SKM-1 treated with dmso at 0.1 percent for 144 hours (cell line): Measurements from ENCODE around the gene NEK10.
"Not testable (repeated sequence)": the region's sequence is repeated elsewhere in the genome, so short reads cannot be mapped to it uniquely, and the experiment has no call there.

Experiments
- DNase-seq: peaks from one replicate; lab custom pipeline; 2025; ENCODE audit not compliant: unreplicated experiment; lab: John Stamatoyannopoulos, UW

The NEK10 gene

GRCh38 chr3:27352047-27352446 lies 17.1 kb downstream of the NEK10 start:
- DNase-seq = no peak

GRCh38 chr3:27349832-27350231 lies 19.4 kb downstream of the NEK10 start:
- DNase-seq = no peak

DNA sequence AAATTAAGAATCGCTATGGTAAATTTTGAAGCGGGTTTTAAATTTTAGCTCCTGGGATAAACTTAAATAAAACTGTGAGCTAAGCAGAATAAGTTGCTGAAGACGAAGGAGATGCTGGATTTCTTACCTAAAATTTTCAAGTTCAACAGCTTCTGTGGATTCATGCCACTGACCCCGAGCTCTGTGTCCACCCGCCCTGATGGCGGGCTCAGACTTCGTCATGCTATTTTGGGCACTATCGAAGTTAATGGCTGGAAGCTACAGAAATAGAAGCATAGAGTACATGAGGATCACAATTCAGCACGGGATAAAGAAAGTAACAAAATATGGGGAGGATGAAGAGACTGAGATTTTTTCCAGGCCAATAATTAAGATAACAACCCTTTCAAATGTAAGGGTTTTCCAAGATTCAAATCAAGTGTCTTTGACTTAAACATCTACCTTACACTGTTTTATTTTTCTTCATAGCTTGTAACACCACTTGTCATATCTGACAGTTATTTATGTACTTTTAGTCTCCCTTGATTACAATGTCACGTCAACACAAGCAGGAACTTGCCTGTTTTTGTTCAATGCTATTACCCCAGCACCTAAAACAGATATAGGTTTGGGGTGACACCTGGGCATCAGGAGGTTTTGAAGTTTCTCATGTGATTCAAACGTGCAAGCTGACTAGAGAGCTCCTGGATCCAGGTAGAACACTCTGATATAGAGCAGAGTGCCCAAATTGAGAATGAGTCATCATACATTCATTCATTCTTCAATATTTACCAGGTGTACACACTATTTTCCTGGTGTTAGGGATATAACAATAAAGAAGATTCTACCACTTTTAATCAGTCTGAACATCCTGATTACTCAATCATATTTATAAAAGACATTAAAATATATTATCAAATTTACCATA lies 23.0 kb downstream of the NEK10 start:
- no peak for DNase-seq

- peak; percentile 34 for DNase-seq
These were observed 23.7 kb downstream of the NEK10 start for GRCh38 chr3:27345493-27345892.

- no peak for DNase-seq
These were observed 24.1 kb downstream of the NEK10 start for GRCh38 chr3:27345045-27345444.

DNA sequence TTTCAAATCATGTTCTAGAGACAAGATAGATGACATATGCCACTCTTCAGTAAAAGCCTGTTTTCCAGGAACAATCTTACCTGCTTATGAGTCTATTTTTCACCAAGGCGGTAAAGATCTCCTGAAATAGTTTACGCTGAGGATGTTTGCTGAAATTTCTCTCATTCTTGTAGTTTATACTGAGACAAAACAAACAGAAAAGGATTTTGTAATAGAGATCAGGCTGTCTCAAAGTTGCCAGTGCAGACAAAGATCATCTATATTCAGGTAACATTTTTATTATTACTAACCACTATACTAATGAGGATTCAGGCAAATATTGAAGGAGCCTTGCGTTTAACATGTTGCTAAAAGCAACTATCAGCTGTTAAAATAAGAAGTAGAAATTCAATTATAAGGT lies 25.0 kb downstream of the NEK10 start:
- DNase-seq = no peak

DNA sequence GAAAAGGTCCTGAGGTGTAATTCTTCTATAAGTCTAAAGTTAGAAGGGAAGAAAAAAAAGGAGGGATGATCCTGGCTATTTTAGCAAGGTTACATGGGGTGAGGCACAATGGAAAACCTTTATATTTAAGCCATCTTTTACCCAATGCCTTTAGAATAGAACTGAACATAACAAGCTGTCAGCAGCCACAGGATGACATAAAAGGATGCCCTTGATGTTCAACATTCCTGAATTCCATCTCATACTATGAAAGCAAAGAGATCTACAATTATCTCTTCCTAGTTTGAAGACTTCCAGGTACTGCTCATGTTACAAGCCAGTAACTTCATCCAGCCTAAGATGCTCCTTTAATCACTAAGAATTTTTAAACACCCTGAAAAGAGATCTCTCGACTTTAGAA lies 26.9 kb downstream of the NEK10 start:
- DNase-seq = no peak

DNA sequence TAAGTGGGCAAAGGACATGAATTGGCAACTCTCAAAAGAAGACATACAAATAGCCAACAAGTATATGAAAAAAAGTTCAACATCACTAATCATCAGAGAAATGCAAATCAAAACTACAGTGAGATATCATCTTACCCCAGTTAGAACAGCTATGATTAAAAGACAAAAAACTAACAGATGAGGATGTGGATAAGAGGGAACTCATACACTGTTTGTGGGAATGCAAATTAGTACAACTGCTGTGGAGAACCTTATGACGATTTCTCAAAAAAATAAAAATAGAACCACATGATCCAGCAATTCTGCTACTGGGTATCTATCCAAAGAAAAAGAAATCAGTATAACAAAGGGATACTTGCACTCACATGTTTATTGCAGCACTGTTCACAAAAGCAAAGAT lies 28.6 kb downstream of the NEK10 start:
- no peak for DNase-seq

DNA sequence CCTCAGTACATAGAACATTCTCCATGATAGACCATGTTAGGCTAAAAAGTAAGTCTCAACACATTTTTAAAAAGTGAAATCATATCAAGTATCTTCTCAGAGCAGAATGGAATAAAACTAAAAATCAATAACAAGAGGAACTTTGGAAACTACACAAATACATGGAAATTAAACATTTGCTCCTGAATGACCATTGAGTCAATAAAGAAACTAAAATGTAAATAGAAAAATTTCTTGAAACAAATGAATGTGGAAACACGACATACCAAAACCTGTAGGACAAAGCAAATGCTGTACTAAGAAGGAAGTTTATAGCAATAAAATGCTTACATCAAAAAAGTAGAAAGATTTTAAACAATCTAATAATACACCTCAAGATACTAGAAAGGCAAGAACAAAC lies 33.6 kb downstream of the NEK10 start:
- no peak for DNase-seq

DNA sequence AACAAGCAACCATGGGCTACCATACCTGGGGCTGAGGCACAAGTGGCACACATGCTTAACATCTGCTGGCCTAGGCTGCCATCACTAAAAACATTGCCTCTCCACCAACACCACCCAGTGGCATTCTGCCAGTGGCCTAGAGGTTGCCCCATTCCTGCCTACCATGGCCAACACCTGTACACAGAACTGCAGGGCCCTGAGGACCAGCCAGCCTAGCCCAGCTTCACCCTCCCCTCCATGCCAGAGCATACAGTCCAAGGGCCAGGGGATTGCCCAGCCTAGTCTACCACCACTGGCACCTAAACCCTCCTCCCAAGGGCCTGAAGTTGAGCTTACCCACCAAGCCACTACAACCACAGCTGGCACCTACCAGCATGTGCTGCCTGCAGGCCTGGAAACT lies 35.3 kb downstream of the NEK10 start:
- DNase-seq = no peak

DNA sequence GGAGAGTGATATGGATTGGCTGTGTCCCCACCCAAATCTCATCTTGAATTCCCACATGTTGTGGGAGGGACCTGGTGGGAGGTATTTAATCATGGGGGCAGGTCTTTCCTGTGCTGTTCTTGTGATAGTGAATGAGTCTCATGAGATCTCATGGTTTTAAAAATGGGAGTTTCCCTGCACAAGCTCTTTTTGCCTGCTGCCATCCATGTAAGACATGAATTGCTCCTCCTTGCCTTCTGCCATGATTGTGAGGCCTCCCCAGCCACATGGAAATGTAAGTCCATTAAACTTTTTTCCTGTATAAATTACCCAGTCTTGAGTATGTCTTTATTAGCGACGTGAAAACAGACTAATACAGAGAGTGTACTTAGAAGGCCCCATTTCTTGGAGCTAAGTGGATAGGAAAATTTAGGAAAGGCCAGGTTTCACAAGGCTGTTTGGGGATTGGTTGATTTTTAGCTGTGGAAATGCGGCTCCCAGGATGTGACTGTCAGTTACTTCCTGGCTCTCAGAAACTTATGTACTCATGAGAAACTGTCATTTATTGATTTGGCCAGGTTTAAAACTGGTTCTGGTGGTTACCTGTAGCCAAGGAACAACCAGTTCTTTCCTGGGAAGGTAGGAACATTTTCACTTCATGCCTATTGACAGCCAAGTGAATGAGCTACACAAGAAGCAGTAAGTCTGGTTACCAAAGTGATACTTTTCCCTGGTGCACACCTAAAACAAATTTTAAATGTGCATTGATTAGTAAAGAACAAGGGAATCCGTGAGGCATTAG lies 40.0 kb downstream of the NEK10 start:
- DNase-seq = not testable (repeated sequence)

DNA sequence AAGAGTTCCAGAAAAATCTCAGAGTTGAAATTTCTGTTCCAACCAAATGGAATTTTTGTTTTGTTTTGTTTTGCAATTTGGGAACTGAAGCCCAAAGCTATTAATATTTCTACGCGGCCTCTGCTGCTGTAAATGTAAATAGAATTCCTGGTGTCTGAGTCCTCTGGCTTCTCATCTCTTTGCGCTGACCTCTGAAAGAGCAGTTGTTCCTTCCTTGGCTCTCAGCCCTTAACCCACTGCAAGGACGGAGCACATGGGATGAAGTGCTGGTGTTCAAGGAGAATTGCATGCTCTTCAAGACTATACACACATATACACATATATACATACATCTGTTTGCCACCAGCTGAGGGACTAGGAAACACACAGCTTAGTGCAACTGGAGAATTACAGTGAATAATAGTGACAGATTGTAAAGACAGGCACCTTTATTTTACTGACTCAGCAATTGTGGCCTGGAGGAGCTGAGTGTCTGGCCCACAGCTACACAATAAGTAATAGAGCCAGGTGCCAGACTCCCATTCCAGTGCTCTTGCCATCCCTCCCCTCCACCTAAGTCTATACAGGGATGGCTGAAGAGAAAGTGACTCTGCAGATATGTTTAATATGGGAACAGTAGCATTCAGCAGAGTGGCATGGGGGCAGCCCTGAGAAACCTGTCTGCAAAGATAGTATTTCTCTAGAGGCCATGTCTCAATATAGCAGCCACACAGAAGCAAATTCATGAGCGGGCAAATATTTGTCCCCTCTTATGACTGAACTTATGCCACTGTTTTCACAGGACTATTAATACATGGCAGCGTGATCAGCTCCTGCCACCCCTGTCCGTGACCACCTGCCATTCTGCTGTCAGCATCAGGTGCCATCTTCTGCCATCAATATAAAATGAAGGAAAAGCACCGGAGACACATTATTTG lies 42.3 kb downstream of the NEK10 start:
- no peak for DNase-seq

- no peak for DNase-seq
These were observed 43.0 kb downstream of the NEK10 start for GRCh38 chr3:27326202-27326601.

- DNase-seq = no peak
These were observed 43.8 kb downstream of the NEK10 start for GRCh38 chr3:27325419-27325818.

GRCh38 chr3:27324686-27325085 lies 44.5 kb downstream of the NEK10 start:
- no peak for DNase-seq

DNA sequence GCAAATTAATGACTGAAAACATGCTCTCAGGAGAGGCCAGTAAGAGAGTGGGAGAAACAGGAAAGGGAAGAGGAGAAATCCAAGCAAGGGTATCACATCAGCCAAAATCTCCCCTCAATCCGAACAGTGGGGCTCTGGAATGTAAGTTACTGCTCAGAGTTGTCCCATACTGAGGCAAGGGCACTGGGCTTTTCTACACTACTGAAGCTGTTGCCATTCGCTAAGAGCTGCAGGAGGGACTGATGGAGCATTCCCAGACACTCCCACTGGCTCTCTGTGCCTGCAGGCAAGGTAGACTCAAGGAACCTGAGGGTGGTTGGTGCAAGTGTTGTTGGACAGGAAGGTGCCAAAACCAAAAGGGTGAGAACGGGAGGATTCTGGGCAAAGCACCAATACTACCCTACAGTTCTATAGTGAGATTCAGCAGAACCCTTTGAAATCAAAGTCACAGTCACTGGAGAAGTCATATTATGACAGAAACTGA lies 46.1 kb downstream of the NEK10 start:
- DNase-seq = no peak

- DNase-seq = no peak
These were observed 46.5 kb downstream of the NEK10 start for GRCh38 chr3:27322634-27323033.

DNA sequence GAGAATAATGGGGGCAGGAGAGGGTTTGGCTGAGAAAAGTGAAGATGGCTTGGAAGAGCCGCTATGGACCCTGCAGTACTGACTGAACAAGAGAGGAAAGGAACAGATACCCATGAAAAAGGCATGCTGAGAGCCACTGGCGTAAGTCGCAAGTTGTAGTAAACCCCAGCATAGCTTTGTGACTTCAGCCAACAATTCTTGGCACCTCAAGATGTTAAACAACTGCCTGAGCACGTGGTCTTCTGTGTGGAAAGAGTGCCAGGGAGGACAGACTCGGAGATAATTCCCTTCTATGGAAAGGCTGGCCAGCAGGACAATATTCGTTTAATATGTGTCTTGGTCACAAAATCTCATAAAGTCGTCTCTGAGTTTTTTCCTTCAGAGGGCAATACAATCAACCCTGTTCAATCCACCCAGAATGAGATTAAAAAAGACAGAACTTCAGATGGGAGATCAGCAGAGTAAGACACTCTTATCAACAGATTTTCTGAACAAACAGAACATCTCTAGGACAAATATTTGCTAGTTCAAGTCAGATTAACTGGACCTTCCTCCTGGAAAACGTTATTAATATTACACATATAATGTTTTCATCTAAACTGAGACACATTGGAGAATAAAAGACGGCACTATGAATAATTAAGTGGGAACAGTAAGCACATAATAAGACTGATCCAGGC lies 49.2 kb downstream of the NEK10 start:
- no peak for DNase-seq

GRCh38 chr3:27319304-27319703 lies 49.9 kb downstream of the NEK10 start:
- no peak for DNase-seq

- no peak for DNase-seq
These were observed 52.1 kb downstream of the NEK10 start for GRCh38 chr3:27317096-27317495.
